22Rv1 (cell line): ENCODE data around the gene PHOX2A.

Experiments
- ZFX ChIP-seq: fragments of 450-650 bp; IDR thresholded peaks from 2 replicates; pipeline ENCODE4 v1.6.1; 2017; ENCODE audit warnings: antibody characterized with exemption, borderline replicate concordance
- TF ChIP-seq, protein P1 (sequence below): fragments of 450-650 bp; IDR thresholded peaks from 2 replicates; pipeline ENCODE4 v1.5.1; 2017; ENCODE audit warnings: mild to moderate bottlenecking

DNA sequence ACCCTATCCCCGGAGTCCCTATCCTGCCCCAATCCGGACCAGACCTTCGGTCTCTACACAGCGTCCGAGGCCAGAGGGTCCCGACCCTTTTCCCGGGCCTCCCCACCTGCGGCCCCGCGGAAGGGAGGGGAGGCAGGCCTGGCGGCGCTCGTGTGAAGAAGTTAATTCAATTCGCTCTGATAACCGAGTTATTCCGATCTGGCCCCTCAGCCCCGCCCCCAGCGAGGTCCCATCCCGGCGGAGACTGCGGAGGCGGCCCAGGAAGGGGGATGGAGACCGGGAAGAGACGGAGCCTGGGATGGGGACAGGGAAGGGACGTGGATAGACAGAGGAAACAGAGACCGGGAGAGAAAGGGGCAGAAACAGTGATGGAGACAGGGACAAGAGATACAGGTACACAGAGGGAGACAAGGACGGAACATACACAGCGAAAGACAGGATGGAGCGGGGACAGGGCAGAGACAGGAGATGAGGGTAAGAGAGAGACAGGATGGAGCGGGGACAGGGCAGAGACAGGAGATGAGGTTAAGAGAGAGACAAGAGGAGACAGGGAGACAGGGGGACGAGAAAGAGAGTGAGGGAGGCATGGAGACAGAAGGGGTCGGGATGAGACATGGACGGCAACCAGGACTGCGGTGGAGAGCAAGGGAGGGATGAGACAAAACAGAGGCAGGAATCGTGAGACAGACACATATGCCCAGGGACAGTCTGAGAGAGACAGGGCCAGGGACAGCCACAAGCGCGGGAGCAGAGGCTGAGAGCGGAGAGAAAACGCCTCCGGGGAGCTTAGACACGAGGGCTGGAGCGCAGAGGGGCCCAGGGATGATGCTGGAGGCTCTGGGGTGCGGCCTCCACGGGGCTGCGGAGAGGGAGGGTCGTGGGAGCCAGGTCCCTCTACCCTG, 636 bp upstream of the PHOX2A start:
- TF ChIP-seq, protein P1, sequence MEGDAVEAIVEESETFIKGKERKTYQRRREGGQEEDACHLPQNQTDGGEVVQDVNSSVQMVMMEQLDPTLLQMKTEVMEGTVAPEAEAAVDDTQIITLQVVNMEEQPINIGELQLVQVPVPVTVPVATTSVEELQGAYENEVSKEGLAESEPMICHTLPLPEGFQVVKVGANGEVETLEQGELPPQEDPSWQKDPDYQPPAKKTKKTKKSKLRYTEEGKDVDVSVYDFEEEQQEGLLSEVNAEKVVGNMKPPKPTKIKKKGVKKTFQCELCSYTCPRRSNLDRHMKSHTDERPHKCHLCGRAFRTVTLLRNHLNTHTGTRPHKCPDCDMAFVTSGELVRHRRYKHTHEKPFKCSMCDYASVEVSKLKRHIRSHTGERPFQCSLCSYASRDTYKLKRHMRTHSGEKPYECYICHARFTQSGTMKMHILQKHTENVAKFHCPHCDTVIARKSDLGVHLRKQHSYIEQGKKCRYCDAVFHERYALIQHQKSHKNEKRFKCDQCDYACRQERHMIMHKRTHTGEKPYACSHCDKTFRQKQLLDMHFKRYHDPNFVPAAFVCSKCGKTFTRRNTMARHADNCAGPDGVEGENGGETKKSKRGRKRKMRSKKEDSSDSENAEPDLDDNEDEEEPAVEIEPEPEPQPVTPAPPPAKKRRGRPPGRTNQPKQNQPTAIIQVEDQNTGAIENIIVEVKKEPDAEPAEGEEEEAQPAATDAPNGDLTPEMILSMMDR = no peak
- no peak for TF ChIP-seq ZFX
